AG08396 (cell line): ENCODE measurements around the gene DVL1.

ENCODE experiments used
- DNase-seq: peaks from one replicate; pipeline ENCODE4 v3.0.0; 2012; ENCODE audit warnings: low spot score, mixed read lengths

The DVL1 gene

DNA sequence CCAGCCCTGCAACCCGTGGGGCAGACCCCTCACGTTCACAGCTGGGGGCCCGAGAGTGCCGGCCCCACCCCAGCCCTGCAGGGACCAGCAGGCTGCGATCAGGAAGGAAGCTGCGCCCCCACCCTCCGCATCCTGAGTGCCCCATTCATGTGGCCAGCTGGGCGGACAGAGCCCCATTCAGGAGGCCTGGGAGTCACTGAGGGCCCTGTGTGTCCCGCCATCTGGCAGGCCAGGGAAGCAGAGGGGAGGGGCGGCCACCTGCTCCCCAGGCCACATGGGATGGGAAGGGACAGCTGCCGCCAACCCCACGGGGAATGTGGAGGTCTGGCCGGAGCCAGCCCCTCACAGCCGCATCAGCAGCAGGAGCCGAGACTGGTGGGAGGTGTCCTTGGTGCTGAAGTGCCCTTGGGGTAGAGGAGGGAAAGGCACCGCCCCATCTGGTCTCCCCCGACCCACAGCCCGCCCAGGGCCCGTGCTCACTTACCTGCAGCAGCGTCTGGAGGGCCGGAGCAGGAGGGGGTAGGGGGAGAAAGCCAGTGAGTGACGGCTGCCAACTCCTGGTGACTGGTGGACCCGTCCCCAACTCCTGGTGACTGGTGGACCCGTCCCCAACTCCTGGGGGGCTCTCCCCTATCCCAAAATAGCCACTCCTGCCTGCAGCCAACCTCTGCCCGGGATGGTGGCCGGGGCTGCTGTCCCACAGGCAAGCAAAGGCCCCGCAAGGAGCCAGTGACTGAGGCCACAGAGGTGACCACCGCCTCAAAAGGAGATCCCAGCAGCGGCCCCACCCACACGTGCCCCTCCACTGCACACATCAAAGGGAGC is 50.1 kb downstream of the DVL1 start:
- peak; percentile 55 for DNase-seq

GRCh38 chr1:1297802-1298424 is 51.3 kb downstream of the DVL1 start:
- no peak for DNase-seq

- no peak for DNase-seq
These were observed 52.9 kb downstream of the DVL1 start for GRCh38 chr1:1296070-1297061.

DNA sequence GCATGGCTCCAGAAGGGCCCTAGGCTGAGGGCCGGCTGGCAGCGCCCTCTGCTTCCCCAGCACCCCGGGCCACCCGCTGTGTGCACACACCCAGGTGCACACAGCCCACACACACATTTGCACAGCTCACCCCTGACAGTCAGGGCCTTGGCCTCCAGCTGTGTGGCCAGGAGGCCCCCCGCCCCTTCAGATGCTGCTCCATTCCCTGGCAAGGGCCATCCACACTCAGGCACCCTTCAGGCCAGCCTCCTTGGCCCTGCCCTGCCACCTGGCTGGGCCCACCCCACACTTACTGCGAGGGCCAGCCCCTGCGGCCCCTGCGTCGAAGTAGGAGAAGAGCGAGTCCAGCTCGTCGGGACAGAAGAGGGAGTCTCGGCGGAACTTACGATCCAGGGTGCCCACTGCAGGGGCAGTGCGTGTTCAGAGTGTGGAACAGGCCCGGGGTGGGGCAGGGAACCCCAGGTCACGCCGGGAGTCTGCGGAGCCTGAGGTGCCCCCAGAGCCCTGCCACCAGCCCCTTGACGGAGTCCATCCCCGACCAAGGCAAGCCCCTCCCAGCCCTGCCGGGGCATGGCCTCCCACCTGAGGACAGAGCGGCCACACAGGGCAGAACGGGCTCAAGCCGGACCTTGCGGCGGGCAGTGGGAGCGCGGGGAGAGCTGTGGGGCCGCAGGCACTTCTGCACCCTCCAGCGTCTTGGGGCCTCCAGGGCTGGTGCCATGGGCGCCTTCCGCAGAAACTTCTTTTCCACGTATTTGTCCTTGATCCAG is 53.9 kb downstream of the DVL1 start:
- no peak for DNase-seq

DNA sequence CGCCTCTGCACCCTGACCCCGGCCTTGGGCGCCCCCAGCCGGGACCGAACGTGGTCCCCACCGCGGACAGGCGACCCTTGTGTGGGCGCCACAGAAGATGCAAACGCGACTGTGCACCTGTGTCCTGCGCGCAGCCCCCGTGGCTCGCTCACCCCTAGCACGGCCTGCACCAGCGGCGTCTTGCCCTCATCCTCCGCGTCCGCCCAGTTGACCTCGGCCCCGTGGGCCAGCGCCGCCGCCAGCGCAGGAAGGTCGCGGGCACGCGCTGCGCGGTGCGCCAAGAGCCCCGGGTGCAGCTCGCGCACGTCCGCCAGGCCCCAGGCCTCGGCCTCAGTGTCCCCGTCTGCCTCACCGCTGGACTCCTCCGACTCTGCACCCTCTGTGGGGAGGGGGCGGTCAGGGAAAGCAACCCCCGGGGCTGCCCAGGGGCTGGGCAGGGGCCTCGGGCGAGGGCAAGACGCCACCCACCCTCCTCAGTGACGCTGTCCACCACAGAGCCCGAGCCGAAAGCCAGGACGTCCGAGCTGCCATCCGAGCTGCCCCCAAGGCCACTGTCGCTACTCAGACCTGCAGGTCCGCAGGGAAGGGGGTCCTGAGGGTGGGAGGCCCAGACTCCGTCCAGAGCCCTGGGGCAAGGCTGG is 54.8 kb downstream of the DVL1 start:
- no peak for DNase-seq

- peak; percentile 45 for DNase-seq
These were observed 55.7 kb downstream of the DVL1 start for GRCh38 chr1:1293263-1294249.

- peak; percentile 31 for DNase-seq
These were observed 56.4 kb downstream of the DVL1 start for GRCh38 chr1:1292851-1293250.

- DNase-seq = peak; percentile 27
These were observed 56.8 kb downstream of the DVL1 start for GRCh38 chr1:1292442-1292779.

DNA sequence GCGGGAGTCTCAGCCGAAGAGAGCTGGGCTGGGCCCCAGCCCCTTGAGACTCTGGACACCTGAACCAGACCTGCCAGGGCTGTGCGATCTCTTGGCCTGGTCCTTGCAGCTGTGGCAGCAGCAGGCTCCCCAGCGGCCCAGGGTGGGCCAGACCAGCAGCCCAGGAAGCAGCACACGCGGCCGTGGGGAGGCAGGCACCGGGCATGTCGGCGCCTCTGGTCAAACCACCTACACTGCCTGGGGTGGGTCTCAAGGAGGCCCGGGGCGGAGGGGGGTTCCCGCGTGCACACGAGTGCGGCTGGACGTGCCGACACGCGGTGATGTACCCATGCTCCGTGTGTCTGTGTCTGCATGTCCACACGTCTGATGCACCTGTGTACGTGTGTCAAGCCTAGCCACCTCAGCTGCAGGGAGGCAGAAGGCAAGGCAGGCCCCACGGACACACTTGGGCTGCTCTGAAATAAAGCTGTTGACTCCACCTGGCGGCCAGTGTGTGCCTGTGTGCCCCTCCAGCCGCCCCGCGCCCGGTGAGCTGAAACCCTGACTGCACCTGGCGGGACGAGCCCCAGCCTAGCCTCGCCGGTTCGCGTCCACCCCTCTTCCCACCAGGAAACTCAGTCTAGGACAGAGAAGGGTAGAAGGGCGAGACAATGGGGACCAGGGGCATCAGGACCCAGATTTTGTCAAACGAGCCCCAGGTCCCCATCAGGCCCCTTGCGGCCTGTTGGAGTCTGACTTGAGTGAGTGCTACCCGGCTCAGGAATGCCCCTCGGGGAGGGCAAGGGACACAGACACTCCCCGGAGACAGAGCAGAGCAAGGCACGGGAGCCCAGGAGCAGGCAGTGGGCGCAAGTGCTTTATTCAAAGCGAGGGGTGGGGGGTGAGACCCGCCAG is 57.4 kb downstream of the DVL1 start:
- DNase-seq = peak; percentile 73

GRCh38 chr1:1291023-1291528 is 58.1 kb downstream of the DVL1 start:
- DNase-seq = peak; percentile 39

GRCh38 chr1:1290238-1290731 is 58.9 kb downstream of the DVL1 start:
- DNase-seq = peak; percentile 73

- DNase-seq = no peak
These were observed 61.7 kb downstream of the DVL1 start for GRCh38 chr1:1287288-1288110.

- DNase-seq = no peak
These were observed 62.6 kb downstream of the DVL1 start for GRCh38 chr1:1286313-1287261.

DNA sequence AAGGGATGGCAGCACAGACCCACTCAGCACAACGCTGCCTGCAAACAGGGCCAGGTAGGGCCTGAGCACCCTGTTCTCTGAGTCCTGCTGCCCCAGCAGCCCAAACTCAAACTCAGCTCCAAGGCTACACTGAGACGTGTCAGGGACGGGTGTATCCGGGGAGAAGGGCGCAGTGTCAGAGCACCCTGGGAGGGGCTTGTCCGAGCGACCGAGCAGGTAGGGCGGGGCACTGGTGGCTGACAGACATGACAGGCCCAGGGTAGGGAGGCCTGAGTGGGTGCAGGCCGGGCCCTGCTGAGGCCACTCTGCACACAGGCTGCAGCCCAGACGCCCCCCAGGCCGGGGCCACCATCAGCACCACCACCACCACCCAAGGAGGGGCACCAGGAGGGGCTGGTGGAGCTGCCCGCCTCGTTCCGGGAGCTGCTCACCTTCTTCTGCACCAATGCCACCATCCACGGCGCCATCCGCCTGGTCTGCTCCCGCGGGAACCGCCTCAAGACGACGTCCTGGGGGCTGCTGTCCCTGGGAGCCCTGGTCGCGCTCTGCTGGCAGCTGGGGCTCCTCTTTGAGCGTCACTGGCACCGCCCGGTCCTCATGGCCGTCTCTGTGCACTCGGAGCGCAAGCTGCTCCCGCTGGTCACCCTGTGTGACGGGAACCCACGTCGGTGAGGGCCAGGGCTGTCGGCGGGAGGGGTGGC is 63.5 kb downstream of the DVL1 start:
- no peak for DNase-seq
